ENCODE data around the gene ANKRD60. TPM values are rescaled to one million over a fixed set of nuclear protein-coding genes. Genes with fewer than 3 reads are reported as not detected.

ANKRD60 gene
- polyA plus RNA-seq, 1 experiment, result not detected

- H3K27me3 ChIP-seq (ENCODE audit: control insufficient read depth, insufficient read depth, low read length), result peaks cover 5% of the 10 kb centered on the region
- no peak for TF ChIP-seq CTCF (IDR thresholded peaks at IDR 0.05; ENCODE audit: low read depth, low read length)
- DNase-seq (ENCODE audit: low read depth, low spot score), result no peak
- ChIA-PET POLR2A (no interaction called here), CTCF (interaction anchor here (1.4 kb wide), 1 partner anchor 10 kb away, joined by 3 read pairs; no protein-coding TSS in a partner anchor)
- no peak overlapping the region for H3K4me3 ChIP-seq (ENCODE audit: low read depth, low read length)
- peaks cover 10% of the 10 kb centered on the region; the same call in 1 of the 2 replicates for H3K9me3 ChIP-seq (ENCODE audit: control insufficient read depth, insufficient read depth, low read length)
- H3K27ac ChIP-seq (ENCODE audit: low read depth, low read length), result no peak overlapping the region
Measured at GRCh38 chr20:58198901-58199355, 29.5 kb downstream of the ANKRD60 start.

GRCh38 chr20:58198384-58198783, 30.1 kb downstream of the ANKRD60 start:
- POLR2A ChIA-PET, result no interaction called here

GRCh38 chr20:58197185-58197469, 31.3 kb downstream of the ANKRD60 start:
- Histone ChIP-seq H3K27ac (ENCODE audit: low read depth, low read length) (no peak overlapping the region), H3K27me3 (ENCODE audit: control insufficient read depth, insufficient read depth, low read length) (peaks cover 5% of the 10 kb centered on the region), H3K9me3 (ENCODE audit: control insufficient read depth, insufficient read depth, low read length) (peaks cover 10% of the 10 kb centered on the region; the same call in 1 of the 2 replicates), H3K4me3 (ENCODE audit: low read depth, low read length) (no peak overlapping the region)
- no peak for TF ChIP-seq CTCF (IDR thresholded peaks at IDR 0.05; ENCODE audit: low read depth, low read length)
- ChIA-PET POLR2A (no interaction called here), CTCF (interaction anchor here (1.7 kb wide), 1 partner anchor 17 kb away, joined by 4 read pairs; no protein-coding TSS in a partner anchor)
- no peak for DNase-seq (ENCODE audit: low read depth, low spot score)

More at GRCh38 chr20:58198384-58198783, 30.1 kb downstream of the ANKRD60 start:
- Histone ChIP-seq H3K4me3 (ENCODE audit: low read depth, low read length) (no peak overlapping the region), H3K27ac (ENCODE audit: low read depth, low read length) (no peak overlapping the region), H3K27me3 (ENCODE audit: control insufficient read depth, insufficient read depth, low read length) (peaks cover 5% of the 10 kb centered on the region), H3K9me3 (ENCODE audit: control insufficient read depth, insufficient read depth, low read length) (peaks cover 10% of the 10 kb centered on the region; the same call in 1 of the 2 replicates)
- DNase-seq (ENCODE audit: low read depth, low spot score), result no peak
- no peak for TF ChIP-seq CTCF (IDR thresholded peaks at IDR 0.05; ENCODE audit: low read depth, low read length)
- CTCF ChIA-PET, result interaction anchor here (1.7 kb wide), 1 partner anchor 18 kb away, joined by 4 read pairs; no protein-coding TSS in a partner anchor

- TF ChIP-seq CTCF (IDR thresholded peaks at IDR 0.05; ENCODE audit: low read depth, low read length), result no peak
- Histone ChIP-seq H3K4me3 (ENCODE audit: low read depth, low read length) (no peak overlapping the region), H3K27me3 (ENCODE audit: control insufficient read depth, insufficient read depth, low read length) (peaks cover 6% of the 10 kb centered on the region), H3K9me3 (ENCODE audit: control insufficient read depth, insufficient read depth, low read length) (peaks cover 10% of the 10 kb centered on the region; the same call in 1 of the 2 replicates), H3K27ac (ENCODE audit: low read depth, low read length) (no peak overlapping the region)
- no peak for DNase-seq (ENCODE audit: low read depth, low spot score)
- ChIA-PET CTCF (interaction anchor here (1.7 kb wide), 1 partner anchor 16 kb away, joined by 4 read pairs; no protein-coding TSS in a partner anchor), POLR2A (no interaction called here)
Measured at GRCh38 chr20:58196402-58197184, 31.9 kb downstream of the ANKRD60 start.

- no peak for TF ChIP-seq CTCF (IDR thresholded peaks at IDR 0.05; ENCODE audit: low read depth, low read length)
- Histone ChIP-seq H3K27ac (ENCODE audit: low read depth, low read length) (no peak overlapping the region), H3K9me3 (ENCODE audit: control insufficient read depth, insufficient read depth, low read length) (peaks cover 10% of the 10 kb centered on the region; the same call in 1 of the 2 replicates), H3K4me3 (ENCODE audit: low read depth, low read length) (no peak overlapping the region), H3K27me3 (ENCODE audit: control insufficient read depth, insufficient read depth, low read length) (peaks cover 6% of the 10 kb centered on the region)
- no peak for DNase-seq (ENCODE audit: low read depth, low spot score)
- ChIA-PET POLR2A (no interaction called here), CTCF (no interaction called here)
Measured at GRCh38 chr20:58195047-58195446, 33.4 kb downstream of the ANKRD60 start.
